ENCODE data around the gene FAM216A.
"Not testable (repeated sequence)": the region's sequence is repeated elsewhere in the genome, so short reads cannot be mapped to it uniquely, and the experiment has no call there.

The FAM216A gene

DNA sequence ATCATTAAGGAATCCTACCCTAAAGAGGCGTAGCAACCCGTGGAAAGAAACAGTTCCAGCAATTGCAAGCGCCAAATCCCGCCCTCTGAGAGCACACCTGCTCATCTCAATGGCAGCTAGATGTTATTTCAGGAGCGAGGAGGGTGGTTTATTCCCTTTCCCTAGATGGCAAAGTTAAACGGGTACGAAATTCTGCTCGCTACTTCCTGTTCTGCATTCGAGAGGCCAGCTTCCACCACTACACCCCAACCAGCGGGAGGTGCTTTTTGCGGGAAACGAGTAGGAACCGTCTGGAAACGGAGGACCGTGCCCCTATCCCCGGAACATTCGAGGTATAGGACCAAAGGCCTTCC, 32.7 kb downstream of the FAM216A start:
- DNase-seq, result peak; percentile 35

DNA sequence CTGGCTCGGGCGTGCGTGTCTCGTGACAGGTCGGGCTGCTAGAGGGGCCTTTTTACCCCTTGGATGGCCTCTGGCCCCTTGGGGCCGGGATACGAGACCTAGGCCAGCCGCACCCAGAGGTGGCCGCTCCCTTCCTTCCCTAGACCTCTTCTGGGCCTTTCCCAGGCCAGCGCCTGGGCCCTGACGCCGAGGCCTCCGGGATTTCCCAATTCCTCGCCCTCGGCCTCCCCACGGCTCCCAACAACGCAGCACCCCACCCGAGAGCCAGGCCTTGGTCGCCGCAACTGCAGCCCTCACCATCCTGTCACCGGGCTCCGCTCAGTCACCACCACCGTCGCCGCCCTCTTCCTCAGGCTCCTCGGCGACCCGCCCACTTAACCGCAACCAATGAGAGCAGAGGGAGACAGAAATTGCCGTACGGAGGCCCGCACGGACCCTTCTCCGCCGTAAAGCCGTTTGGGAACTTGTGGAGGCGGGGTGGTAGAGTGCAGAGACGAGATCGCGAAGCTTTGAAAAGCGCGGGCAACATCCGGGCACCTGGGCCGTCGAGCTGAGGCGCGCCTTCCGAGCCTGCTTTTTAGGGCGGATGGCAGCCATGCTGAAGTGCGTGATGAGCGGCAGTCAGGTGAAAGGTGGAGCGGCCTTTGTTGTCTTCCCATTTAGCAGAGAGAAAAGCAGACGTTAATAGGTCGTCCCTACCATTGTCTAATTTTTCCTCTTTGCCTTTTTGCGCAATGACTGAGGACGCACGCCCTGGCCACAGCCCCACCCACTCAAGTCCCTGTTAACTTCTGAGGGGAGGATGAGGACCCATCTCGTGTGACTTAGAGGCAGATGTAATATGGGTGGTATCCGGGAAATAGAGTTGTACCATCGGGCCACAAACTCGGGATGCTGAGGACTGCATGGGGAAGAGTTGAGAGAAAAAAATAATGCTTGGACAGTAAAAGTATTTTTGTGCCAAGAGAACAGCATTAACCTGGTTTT, 33.4 kb downstream of the FAM216A start, which contains the start of the genes RAD9B and VPS29:
Gene RAD9B, plus strand, starts transcription at position 580 of the 987 bp plus-strand sequence. Its CDS starts 7 bp downstream, at position 587.
Gene VPS29, minus strand, starts transcription at position 360 of the 987 bp plus-strand sequence. Its CDS starts 60 bp downstream, at position 300.
- DNase-seq, result peak; percentile 99

- DNase-seq, result no peak
Observed at GRCh38 chr12:110503432-110503831, 34.8 kb downstream of the FAM216A start.

- DNase-seq, result no peak
Observed at GRCh38 chr12:110505332-110505731, 36.7 kb downstream of the FAM216A start.

GRCh38 chr12:110508071-110508586, 39.5 kb downstream of the FAM216A start:
- DNase-seq, result no peak

GRCh38 chr12:110513842-110514241, 45.2 kb downstream of the FAM216A start:
- no peak for DNase-seq

GRCh38 chr12:110514363-110514762, 45.7 kb downstream of the FAM216A start:
- DNase-seq, result no peak

GRCh38 chr12:110516995-110517394, 48.4 kb downstream of the FAM216A start:
- no peak for DNase-seq

DNA sequence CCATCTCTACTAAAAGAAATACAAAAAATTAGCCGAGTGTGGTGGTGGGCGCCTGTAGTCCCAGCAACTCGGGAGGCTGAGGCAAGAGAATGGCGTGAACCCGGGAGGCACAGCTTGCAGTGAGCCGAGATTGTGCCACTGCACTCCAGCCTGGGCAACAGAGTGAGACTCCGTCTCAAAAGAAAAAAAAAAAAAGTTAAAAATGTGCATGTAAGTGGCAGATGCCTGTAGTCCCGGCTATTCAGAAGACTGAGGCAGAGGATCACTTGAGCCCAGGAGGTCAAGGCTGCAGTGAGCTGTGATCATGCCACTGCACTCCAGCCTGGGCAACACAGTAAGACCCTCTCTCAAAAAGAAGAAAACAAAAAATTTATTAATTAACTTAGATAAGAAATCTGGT, 49.4 kb downstream of the FAM216A start:
- DNase-seq, result not testable (repeated sequence)

DNA sequence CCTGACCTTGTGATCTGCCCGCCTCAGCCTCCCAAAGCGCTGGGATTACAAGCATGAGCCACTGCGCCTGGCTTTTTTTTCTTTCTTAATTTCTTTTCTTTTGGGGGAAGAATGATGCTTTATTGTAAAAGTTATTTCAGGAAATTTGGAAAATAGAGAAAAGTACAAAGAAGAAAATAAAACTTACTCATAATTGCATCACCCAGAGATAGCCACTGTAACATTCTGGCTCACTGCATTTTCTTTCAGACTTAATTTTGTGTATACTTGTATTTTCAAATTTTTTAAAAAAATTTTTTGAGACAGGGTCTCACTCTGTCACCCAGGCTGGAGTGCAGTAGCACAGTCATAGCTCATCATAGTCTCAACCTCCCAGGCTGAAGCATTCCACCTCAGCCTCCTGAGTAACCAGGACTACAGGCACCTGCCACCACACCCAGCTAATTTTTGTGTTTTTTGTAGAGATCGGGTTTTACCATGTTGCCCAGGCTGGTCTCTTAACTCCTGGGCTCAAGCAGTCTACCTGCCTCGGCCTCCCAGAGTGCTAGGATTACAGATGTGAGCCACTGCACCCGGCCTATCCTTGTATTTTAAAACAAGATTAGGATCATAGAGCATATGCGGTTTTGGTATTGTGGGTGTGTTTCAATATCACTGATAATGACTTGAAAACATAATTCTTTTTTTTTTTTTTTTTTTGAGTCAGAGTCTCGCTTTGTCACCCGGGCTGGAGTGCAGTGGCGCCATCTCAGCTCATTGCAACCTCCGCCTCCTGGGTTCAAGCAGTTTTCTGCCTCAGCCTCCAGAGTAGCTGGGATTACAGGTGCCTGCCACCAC, 52.4 kb downstream of the FAM216A start:
- DNase-seq, result peak; percentile 58

DNA sequence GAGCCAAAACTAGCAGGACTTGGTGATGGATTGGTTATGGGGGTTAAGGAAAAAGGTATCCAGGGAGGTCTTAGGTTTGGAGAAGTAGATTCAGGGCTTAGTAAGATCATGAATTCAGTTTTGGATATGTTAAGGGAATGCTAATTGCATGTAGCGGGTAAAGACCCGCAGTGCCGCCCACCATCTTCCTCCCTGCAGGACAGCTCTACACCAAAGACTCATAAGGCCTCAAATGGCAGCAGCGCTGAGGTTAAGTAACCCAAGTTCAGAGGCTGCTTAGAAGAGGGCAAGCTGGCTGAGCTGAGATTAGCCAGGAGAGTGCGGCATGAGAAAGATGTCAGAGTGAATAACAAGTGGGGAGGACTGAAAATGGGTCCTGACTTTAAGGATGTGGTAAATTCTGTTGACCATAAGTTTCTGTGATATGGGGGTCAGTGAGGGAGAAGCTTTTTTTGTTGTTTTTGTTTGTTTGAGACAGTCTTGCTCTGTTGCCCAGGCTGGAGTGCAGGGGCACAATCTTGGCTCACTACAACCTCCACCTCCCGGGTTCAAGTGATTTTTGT, 59.7 kb downstream of the FAM216A start:
- no peak for DNase-seq

DNA sequence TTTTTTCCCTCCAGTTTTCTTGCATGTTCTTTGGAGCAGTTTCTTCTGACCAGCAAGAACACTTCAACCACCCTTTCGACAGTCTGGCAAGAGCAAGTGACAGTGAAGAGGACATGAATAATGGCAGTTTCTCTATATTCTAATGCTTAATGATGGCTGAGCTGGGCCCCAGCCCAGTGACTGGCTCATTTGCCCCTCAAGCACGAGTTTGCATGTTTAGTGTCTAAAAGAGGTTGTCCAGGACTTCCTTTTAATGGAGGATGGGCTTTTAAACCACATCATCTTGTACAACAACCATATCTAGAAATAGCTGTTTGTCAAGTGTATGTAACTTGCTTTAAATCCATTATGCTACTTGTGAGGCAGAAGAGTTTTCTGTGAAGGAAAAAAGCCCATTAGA, 61.9 kb downstream of the FAM216A start:
- DNase-seq, result no peak

- DNase-seq, result no peak
Observed at GRCh38 chr12:110531741-110532333, 63.2 kb downstream of the FAM216A start.

- no peak for DNase-seq
Observed at GRCh38 chr12:110532644-110533043, 64.0 kb downstream of the FAM216A start.

DNA sequence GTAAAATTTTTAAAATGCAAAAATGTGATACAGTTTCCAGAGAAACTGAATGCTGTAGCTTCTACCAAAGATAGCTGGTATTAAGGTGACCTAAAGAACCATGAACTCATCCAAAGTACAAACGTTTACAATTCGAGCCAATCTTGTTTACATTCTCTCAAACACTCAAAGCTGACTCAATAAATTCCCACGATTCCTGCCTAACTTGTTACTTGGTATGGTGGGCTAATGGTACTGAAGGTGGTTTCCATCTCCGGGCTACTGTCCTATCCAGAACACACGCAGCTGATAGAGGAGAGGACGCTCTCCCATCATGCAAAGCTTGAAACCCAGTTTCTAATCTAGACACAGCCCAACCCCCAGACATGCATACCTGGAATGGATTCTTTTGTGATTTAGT, 65.0 kb downstream of the FAM216A start:
- no peak for DNase-seq

DNA sequence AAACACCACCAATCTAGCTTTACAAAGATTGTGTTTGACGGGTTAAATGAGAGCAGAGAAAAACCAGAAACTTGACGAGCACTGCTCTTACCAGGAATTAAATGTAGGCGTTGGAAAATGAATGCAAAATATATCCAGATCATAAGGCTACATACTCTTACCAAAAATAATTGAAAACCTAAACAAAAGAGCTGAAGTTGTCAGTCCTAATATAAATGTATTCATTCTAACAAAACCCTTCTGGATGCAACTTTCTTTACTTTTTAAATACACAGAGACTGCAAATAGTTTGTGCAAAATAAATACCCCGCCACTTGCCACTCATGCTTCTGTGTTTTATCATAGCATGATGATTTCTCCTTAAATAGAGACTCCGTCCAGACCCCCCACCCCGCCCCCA, 66.2 kb downstream of the FAM216A start:
- DNase-seq, result no peak

DNA sequence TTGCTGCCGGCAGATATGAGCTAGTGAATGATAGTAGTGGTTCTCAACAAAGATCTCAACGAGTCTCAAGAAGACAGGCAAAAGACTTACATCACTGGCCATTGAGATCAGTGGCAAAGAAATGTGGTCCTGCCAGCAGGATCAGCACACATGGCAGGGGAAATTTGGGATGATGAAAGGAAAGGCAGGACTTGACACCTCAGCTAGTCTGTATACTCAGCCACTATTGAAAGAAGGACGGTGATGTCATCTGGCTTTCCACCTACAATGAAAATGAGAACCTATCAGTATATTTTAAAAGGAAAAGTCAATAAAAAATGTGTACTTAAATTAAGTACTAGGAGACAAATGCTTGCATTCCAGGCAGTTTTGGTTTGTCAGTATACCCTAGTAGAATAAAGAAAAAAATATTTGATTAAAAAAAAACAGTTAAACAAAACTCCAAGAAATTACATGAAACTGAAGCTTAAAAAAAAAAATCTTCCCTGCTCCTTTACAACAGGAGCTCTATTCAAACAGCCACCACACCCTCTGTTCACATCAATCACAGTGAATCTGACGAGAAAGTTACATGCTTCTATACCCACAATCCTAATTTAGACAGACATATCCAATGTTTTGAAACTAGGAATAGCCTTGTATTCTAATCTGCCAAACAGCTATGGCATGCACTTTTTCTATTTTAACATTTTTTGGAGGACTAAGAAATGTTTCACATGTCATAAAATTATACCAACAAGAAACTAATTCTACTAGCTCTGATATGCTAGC, 68.4 kb downstream of the FAM216A start:
- DNase-seq, result no peak

DNA sequence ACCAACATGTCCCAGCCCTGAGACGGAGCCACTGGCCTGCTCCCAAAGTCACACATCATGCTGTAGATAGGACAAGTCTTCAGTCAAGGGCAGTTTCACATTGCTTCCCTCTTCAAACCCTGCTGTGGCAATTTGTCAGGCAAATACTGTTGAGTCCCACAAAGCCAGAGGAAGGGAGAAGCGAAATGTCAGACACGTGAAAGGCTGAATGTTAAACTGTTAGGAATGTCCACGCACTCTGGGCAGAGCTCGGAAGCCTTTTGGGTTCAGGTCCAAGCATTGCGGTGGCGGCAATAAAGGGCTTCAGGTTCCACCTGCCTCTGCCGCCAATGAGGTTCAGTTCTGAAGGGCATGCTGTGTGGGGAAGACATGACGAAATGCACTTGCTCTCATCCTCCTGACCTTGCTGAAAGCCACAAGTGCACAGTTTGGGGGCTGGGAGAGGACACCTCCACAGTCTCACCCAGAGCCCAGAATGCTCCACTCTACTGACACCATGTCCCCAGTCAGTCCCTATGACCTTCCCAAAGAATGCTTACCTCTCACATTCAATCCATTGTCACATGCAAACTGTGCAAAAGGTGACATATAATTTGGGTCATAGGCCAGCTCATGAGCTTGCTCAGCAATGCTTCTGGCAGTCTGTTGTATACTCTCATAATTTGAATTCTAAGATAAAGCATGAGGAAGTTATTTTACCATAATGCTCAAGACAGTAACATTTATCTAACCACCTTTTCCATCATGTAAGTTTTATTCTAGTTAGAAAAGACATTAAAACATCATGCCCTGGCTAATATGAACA, 69.2 kb downstream of the FAM216A start:
- DNase-seq, result no peak

- no peak for DNase-seq
Observed at GRCh38 chr12:110538869-110539622, 70.4 kb downstream of the FAM216A start.
